HCT116 (cell line): ENCODE results near the gene PRR5L. TPM values are rescaled to one million over a fixed set of nuclear protein-coding genes. Genes with fewer than 3 reads are reported as not detected.

Experiments
- ATAC-seq: fragments of 200-7000 bp; cut with Tn5 transposase; 2 replicates; pipeline ENCODE4 v1.9.1; 2020; ENCODE audit warnings: mild to moderate bottlenecking, moderate library complexity
- BruUV-seq: library from RNA; stranded (reverse); fragments of 400-500 nt; replicated peaks from 2 replicates; lab custom pipeline; 2021; lab: Mats Ljungman, UMichigan
- CTCF ChIA-PET: fragments of 300-600 bp; sonication (Branson Sonifier 250); formaldehyde crosslinking; loops from one replicate; lab custom pipeline; 2021; ENCODE audit warnings: antibody characterized with exemption; lab: Charles Lee
- POLR2A ChIA-PET: fragments of 300-600, 350-600 bp; sonication (Branson Sonifier 250); formaldehyde crosslinking; loops from one replicate; lab custom pipeline; 2021; ENCODE audit warnings: antibody characterized with exemption; lab: Charles Lee
- RAD21 ChIA-PET, 2 experiments: fragments of 300-600 bp; sonication (Branson Sonifier 250); formaldehyde crosslinking; loops; one replicate each; lab custom pipeline; 2023; ENCODE audit warnings: low total read pairs in 2 of 2; ENCODE audit not compliant: uncharacterized antibody in 2 of 2, unreplicated experiment in 2 of 2, low non-redundant PET in 1 of 2; lab: Charles Lee
- DNase-seq: peaks from one replicate; pipeline ENCODE4 v3.0.0-alpha.2; 2010; ENCODE audit warnings: low read depth, low spot score
- H2AFZ ChIP-seq: fragments of 200-600 bp; shearing (Covaris generic), sonication (generic); 2 replicates; pipeline ENCODE4 v1.6.1; 2017; ENCODE audit warnings: low read depth, mixed run types, mixed read lengths, antibody characterized with exemption, low read length; ENCODE audit not compliant: poor library complexity, severe bottlenecking
- H3K27ac ChIP-seq: 2 replicates; pipeline ENCODE4 v1.5.1; 2012; ENCODE audit warnings: low read depth, low read length
- H3K27me3 ChIP-seq: fragments of 200-600 bp; sonication (generic); 2 replicates; pipeline ENCODE4 v1.6.1; 2016; ENCODE audit warnings: mixed run types, low read length, mixed read lengths; ENCODE audit not compliant: insufficient read depth
- H3K36me3 ChIP-seq, 2 experiments: fragments of 200-500 bp in 1 of 2; fragments of 200-600 bp in 1 of 2; sonication (Bioruptor generic) in 1 of 2; sonication (generic) in 1 of 2; 2 replicates each; pipeline versions ENCODE4 v1.5.1 to v1.6.1; 2014 to 2016; ENCODE audit warnings: low read length in 2 of 2, inconsistent platforms in 1 of 2, mixed read lengths in 1 of 2, mixed run types in 1 of 2; ENCODE audit not compliant: insufficient read depth in 2 of 2, control insufficient read depth in 1 of 2
- H3K4me1 ChIP-seq, 2 experiments: fragments of 200-600 bp in 1 of 2; sonication (generic) in 1 of 2; 2 replicates each; pipeline versions ENCODE4 v1.5.1 to v1.6.1; 2012 to 2017; ENCODE audit warnings: low read length in 2 of 2, inconsistent platforms in 1 of 2, mild to moderate bottlenecking in 1 of 2, mixed read lengths in 1 of 2, mixed run types in 1 of 2, moderate library complexity in 1 of 2; ENCODE audit not compliant: insufficient read depth in 2 of 2, control insufficient read depth in 1 of 2
- H3K4me2 ChIP-seq: fragments of 200-600 bp; sonication (generic); 2 replicates; pipeline ENCODE4 v1.6.1; 2017; ENCODE audit warnings: mixed run types, low read length, mixed read lengths
- H3K4me3 ChIP-seq, 2 experiments: fragments of 200-600 bp in 1 of 2; sonication (generic) in 1 of 2; replicated peaks in 1 of 2; 2 replicates each; pipeline ENCODE4 v1.5.1; 2011 to 2016; ENCODE audit warnings: low read length in 2 of 2, control low read depth in 1 of 2, low read depth in 1 of 2, mild to moderate bottlenecking in 1 of 2, mixed read lengths in 1 of 2, mixed run types in 1 of 2
- H3K79me2 ChIP-seq: fragments of 200-600 bp; sonication (generic); 2 replicates; pipeline ENCODE4 v1.6.1; 2017; ENCODE audit warnings: mild to moderate bottlenecking, mixed run types, low read length, moderate library complexity, mixed read lengths; ENCODE audit not compliant: insufficient read depth
- H3K9ac ChIP-seq: fragments of 200-600 bp; sonication (generic); 2 replicates; pipeline ENCODE4 v1.6.1; 2016; ENCODE audit warnings: low read length, mixed read lengths
- H3K9me2 ChIP-seq: fragments of 200-600 bp; sonication (generic), shearing (Covaris generic); 2 replicates; pipeline ENCODE4 v1.6.1; 2017; ENCODE audit warnings: mixed run types, mild to moderate bottlenecking, moderate library complexity; ENCODE audit not compliant: insufficient read depth
- H3K9me3 ChIP-seq, 2 experiments: fragments of 200-500 bp in 1 of 2; fragments of 200-600 bp in 1 of 2; sonication (Bioruptor generic) in 1 of 2; sonication (generic) in 1 of 2; 2 replicates each; pipeline ENCODE4 v1.6.1; 2014 to 2017; ENCODE audit warnings: low read length in 2 of 2, mixed read lengths in 2 of 2, inconsistent platforms in 1 of 2, low read depth in 1 of 2, mild to moderate bottlenecking in 1 of 2, mixed run types in 1 of 2, moderate library complexity in 1 of 2; ENCODE audit not compliant: control insufficient read depth in 1 of 2, insufficient read depth in 1 of 2
- H4K20me1 ChIP-seq: fragments of 200-600 bp; sonication (generic), shearing (Covaris generic); 2 replicates; pipeline ENCODE4 v1.6.1; 2017; ENCODE audit warnings: mixed run types, mild to moderate bottlenecking, moderate library complexity; ENCODE audit not compliant: insufficient read depth
- CBX3 ChIP-seq: IDR thresholded peaks from 2 replicates; pipeline ENCODE4 v1.6.1; 2012; ENCODE audit warnings: low read depth
- CEBPB ChIP-seq: IDR thresholded peaks from 2 replicates; pipeline ENCODE4 v1.6.1; 2012; ENCODE audit warnings: low read depth
- CTCF ChIP-seq, 3 experiments: fragments of 200-600 bp in 1 of 3; sonication (generic) in 1 of 3; IDR thresholded peaks in 2 of 3; conservative IDR thresholded peaks in 1 of 3; 2 replicates each; pipeline ENCODE4 v1.5.1; 2012 to 2017; ENCODE audit warnings: low read depth in 2 of 3, low read length in 2 of 3, antibody characterized with exemption in 1 of 3, borderline replicate concordance in 1 of 3, control low read depth in 1 of 3, mild to moderate bottlenecking in 1 of 3, mixed read lengths in 1 of 3, mixed run types in 1 of 3, moderate library complexity in 1 of 3; ENCODE audit not compliant: insufficient read depth in 1 of 3
- EGR1 ChIP-seq: IDR thresholded peaks from 2 replicates; pipeline ENCODE4 v1.6.1; 2012; ENCODE audit warnings: low read depth
- ELF1 ChIP-seq: IDR thresholded peaks from 2 replicates; pipeline ENCODE4 v1.6.1; 2012; ENCODE audit warnings: low read depth, borderline replicate concordance
- JUND ChIP-seq: IDR thresholded peaks from 2 replicates; pipeline ENCODE4 v1.6.1; 2012
- MAX ChIP-seq: IDR thresholded peaks from 2 replicates; pipeline ENCODE4 v1.6.1; 2012
- POLR2A ChIP-seq: IDR thresholded peaks from 2 replicates; pipeline ENCODE4 v1.7.0; 2011; ENCODE audit warnings: borderline replicate concordance; ENCODE audit not compliant: insufficient read depth, insufficient read length; ENCODE audit errors: extremely low read depth
- SP1 ChIP-seq: IDR thresholded peaks from 2 replicates; pipeline ENCODE4 v1.6.1; 2012; ENCODE audit warnings: low read depth
- SRF ChIP-seq: IDR thresholded peaks from 2 replicates; pipeline ENCODE4 v1.6.1; 2012; ENCODE audit warnings: low read depth
- TCF7L2 ChIP-seq: IDR thresholded peaks from 2 replicates; pipeline ENCODE4 v1.7.0; 2011; ENCODE audit warnings: borderline replicate concordance, inconsistent platforms; ENCODE audit not compliant: insufficient read depth, insufficient read length; ENCODE audit errors: extremely low read depth
- YY1 ChIP-seq: IDR thresholded peaks from 2 replicates; pipeline ENCODE4 v1.6.1; 2011; ENCODE audit warnings: low read length, low read depth, moderate library complexity, mild to moderate bottlenecking; ENCODE audit not compliant: insufficient replicate concordance; ENCODE audit errors: extremely low read depth
- ZFX ChIP-seq: fragments of 450-650 bp; IDR thresholded peaks from 2 replicates; pipeline ENCODE4 v1.6.1; 2017
- intact Hi-C: fragments of 100-400 bp; cut with micrococcal nuclease; formaldehyde crosslinking; loops from 2 replicates; pipeline ENCODE4 v1.10.0; 2022
- total RNA-seq: library from RNA; stranded (reverse); gene quantifications from one replicate; pipeline ENCODE4 v1.2.1, GENCODE V29; 2021; ENCODE audit not compliant: unreplicated experiment
- TF ChIP-seq, protein P1 (sequence below): IDR thresholded peaks from 2 replicates; pipeline ENCODE4 v1.6.1; 2011; ENCODE audit warnings: mild to moderate bottlenecking, low read length, moderate library complexity; ENCODE audit not compliant: insufficient replicate concordance; ENCODE audit errors: extremely low read depth
- TF ChIP-seq, protein P2 (sequence below): IDR thresholded peaks from 2 replicates; pipeline ENCODE4 v1.6.1; 2012; ENCODE audit warnings: low read depth

Gene PRR5L
- total RNA-seq, 1 experiment from 2014 or later, result 0.47 TPM

GRCh38 chr11:36343436-36343835, 47.3 kb downstream of the PRR5L start:
- Histone ChIP-seq H2AFZ (no peak overlapping the region), H3K36me3 (no peaks in the 10 kb centered on the region), H3K4me2 (no peak overlapping the region), H3K9ac (no peak overlapping the region), H3K9me2 (no peaks in the 10 kb centered on the region), H3K27ac (no peak overlapping the region), H3K79me2 (no peaks in the 10 kb centered on the region), H3K27me3 (peaks cover 35% of the 10 kb centered on the region), H3K4me1 (no peaks in the 10 kb centered on the region), H3K9me3 (no peaks in the 10 kb centered on the region), H3K4me3 (no peak overlapping the region), H4K20me1 (no peaks in the 10 kb centered on the region)
- intact Hi-C loops, result no loop called here
- ATAC-seq (no peak), DNase-seq (no peak)
- CTCF ChIA-PET, result no interaction called here
- RAD21 ChIA-PET, result no interaction called here
- TF ChIP-seq, protein P1, sequence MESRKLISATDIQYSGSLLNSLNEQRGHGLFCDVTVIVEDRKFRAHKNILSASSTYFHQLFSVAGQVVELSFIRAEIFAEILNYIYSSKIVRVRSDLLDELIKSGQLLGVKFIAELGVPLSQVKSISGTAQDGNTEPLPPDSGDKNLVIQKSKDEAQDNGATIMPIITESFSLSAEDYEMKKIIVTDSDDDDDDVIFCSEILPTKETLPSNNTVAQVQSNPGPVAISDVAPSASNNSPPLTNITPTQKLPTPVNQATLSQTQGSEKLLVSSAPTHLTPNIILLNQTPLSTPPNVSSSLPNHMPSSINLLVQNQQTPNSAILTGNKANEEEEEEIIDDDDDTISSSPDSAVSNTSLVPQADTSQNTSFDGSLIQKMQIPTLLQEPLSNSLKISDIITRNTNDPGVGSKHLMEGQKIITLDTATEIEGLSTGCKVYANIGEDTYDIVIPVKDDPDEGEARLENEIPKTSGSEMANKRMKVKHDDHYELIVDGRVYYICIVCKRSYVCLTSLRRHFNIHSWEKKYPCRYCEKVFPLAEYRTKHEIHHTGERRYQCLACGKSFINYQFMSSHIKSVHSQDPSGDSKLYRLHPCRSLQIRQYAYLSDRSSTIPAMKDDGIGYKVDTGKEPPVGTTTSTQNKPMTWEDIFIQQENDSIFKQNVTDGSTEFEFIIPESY, result no peak
- no peak for TF ChIP-seq SP1
- no peak for TF ChIP-seq SRF
- no peak for TF ChIP-seq ELF1
- TF ChIP-seq POLR2A, result no peak
- TF ChIP-seq YY1, result no peak
- TF ChIP-seq, protein P2, sequence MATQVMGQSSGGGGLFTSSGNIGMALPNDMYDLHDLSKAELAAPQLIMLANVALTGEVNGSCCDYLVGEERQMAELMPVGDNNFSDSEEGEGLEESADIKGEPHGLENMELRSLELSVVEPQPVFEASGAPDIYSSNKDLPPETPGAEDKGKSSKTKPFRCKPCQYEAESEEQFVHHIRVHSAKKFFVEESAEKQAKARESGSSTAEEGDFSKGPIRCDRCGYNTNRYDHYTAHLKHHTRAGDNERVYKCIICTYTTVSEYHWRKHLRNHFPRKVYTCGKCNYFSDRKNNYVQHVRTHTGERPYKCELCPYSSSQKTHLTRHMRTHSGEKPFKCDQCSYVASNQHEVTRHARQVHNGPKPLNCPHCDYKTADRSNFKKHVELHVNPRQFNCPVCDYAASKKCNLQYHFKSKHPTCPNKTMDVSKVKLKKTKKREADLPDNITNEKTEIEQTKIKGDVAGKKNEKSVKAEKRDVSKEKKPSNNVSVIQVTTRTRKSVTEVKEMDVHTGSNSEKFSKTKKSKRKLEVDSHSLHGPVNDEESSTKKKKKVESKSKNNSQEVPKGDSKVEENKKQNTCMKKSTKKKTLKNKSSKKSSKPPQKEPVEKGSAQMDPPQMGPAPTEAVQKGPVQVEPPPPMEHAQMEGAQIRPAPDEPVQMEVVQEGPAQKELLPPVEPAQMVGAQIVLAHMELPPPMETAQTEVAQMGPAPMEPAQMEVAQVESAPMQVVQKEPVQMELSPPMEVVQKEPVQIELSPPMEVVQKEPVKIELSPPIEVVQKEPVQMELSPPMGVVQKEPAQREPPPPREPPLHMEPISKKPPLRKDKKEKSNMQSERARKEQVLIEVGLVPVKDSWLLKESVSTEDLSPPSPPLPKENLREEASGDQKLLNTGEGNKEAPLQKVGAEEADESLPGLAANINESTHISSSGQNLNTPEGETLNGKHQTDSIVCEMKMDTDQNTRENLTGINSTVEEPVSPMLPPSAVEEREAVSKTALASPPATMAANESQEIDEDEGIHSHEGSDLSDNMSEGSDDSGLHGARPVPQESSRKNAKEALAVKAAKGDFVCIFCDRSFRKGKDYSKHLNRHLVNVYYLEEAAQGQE, result no peak
- no peak for TF ChIP-seq EGR1
- TF ChIP-seq JUND, result no peak
- TF ChIP-seq CTCF (IDR thresholded peaks at IDR 0.05 in 2 of 3, conservative IDR thresholded peaks at IDR 0.05 in 1 of 3; ENCODE audit: borderline replicate concordance in 1 of 3, insufficient read depth in 1 of 3, low read depth in 2 of 3, low read length in 2 of 3), result no peak
- TF ChIP-seq MAX, result no peak
- TF ChIP-seq ZFX, result no peak
- no peak for TF ChIP-seq CBX3
- no peak for TF ChIP-seq TCF7L2
- no peak for TF ChIP-seq CEBPB
- POLR2A ChIA-PET, result no interaction called here
- BruUV-seq, result no TSS peak
